RWPE1 (cell line): ENCODE measurements around the gene TMEM94.
"Not testable (repeated sequence)": the region's sequence is repeated elsewhere in the genome, so short reads cannot be mapped to it uniquely, and the experiment has no call there.

Source experiments
- CTCF ChIA-PET: fragments of 350-600 bp; sonication (Branson Sonifier 250); formaldehyde crosslinking; extraction: SDS; loops from one replicate; lab custom pipeline; 2021; lab: Yijun Ruan, JAX
- POLR2A ChIA-PET: fragments of 400-600 bp; formaldehyde crosslinking; extraction: SDS; loops from one replicate; lab custom pipeline; 2020; ENCODE audit warnings: antibody characterized with exemption; ENCODE audit not compliant: low non-redundant PET; lab: Yijun Ruan, JAX
- DNase-seq: peaks from one replicate; pipeline ENCODE4 v3.0.0; 2012; ENCODE audit warnings: low spot score
- H3K27ac ChIP-seq: fragments of 450-650 bp; 2 replicates; pipeline ENCODE4 v1.5.1; 2017
- CTCF ChIP-seq: fragments of 450-650 bp; conservative IDR thresholded peaks from 2 replicates; pipeline ENCODE4 v1.5.1; 2017; ENCODE audit warnings: low read depth, mild to moderate bottlenecking

The TMEM94 gene

GRCh38 chr17:75475851-75476250 is 19.4 kb downstream of the TMEM94 start:
- no peak for DNase-seq
- peak overlapping the region; percentile 2; the same call in 1 of the 2 replicates for H3K27ac ChIP-seq
- POLR2A ChIA-PET, result no interaction called here
- no peak for TF ChIP-seq CTCF
- CTCF ChIA-PET, result interaction anchor here (0.9 kb wide), 1 partner anchor 43 kb away, joined by 3 read pairs; no protein-coding TSS in a partner anchor

GRCh38 chr17:75476271-75476671 is 19.8 kb downstream of the TMEM94 start:
- CTCF ChIA-PET, result interaction anchor here (0.9 kb wide), 1 partner anchor 42 kb away, joined by 3 read pairs; no protein-coding TSS in a partner anchor
- POLR2A ChIA-PET, result no interaction called here
- no peak for DNase-seq
- no peak for TF ChIP-seq CTCF
- peak overlapping the region; percentile 2; the same call in 1 of the 2 replicates for H3K27ac ChIP-seq

- ChIA-PET POLR2A (no interaction called here), CTCF (no interaction called here)
- TF ChIP-seq CTCF, result no peak
Measured at GRCh38 chr17:75476752-75477489, 20.5 kb downstream of the TMEM94 start.

GRCh38 chr17:75477490-75477862 is 21.0 kb downstream of the TMEM94 start:
- POLR2A ChIA-PET, DNase-seq, CTCF ChIA-PET: not testable (repeated sequence)
- H3K27ac ChIP-seq, result 0 out of 2 replicates have a peak overlapping the region, but pooled peaks have one; percentile 2

More at GRCh38 chr17:75476752-75477489, 20.5 kb downstream of the TMEM94 start:
- no peak for DNase-seq
- H3K27ac ChIP-seq, result peak overlapping the region; percentile 2

GRCh38 chr17:75478508-75478907 is 22.1 kb downstream of the TMEM94 start:
- DNase-seq, result no peak
- POLR2A ChIA-PET, result no interaction called here
- CTCF ChIA-PET, result interaction anchor here (0.6 to 0.7 kb wide), 2 partner anchors 16 to 154 kb away, joined by 3 read pairs; no protein-coding TSS in a partner anchor
- TF ChIP-seq CTCF, result no peak
- no peak overlapping the region for H3K27ac ChIP-seq

- POLR2A ChIA-PET, result no interaction called here
- H3K27ac ChIP-seq, result no peak overlapping the region
- CTCF ChIA-PET, result interaction anchor here (1.1 kb wide), 1 partner anchor 54 kb away, joined by 3 read pairs; no protein-coding TSS in a partner anchor
- TF ChIP-seq CTCF, result no peak
- no peak for DNase-seq
Measured at GRCh38 chr17:75480281-75480680, 23.8 kb downstream of the TMEM94 start.
